C4-2B (cell line): ENCODE measurements around the gene SLC2A4RG.

ENCODE experiments used
- H3K27ac ChIP-seq: fragments of 450-650 bp; 2 replicates; pipeline ENCODE4 v1.5.1; 2017
- ZFX ChIP-seq: fragments of 450-650 bp; IDR thresholded peaks from 2 replicates; pipeline ENCODE4 v1.6.1; 2017
- TF ChIP-seq, protein P1 (sequence below): fragments of 450-650 bp; conservative IDR thresholded peaks from 2 replicates; pipeline ENCODE4 v1.5.1; 2017; ENCODE audit warnings: mild to moderate bottlenecking

Gene SLC2A4RG

GRCh38 chr20:63737695-63737944 is 2.0 kb upstream of the SLC2A4RG start:
- TF ChIP-seq, protein P1, sequence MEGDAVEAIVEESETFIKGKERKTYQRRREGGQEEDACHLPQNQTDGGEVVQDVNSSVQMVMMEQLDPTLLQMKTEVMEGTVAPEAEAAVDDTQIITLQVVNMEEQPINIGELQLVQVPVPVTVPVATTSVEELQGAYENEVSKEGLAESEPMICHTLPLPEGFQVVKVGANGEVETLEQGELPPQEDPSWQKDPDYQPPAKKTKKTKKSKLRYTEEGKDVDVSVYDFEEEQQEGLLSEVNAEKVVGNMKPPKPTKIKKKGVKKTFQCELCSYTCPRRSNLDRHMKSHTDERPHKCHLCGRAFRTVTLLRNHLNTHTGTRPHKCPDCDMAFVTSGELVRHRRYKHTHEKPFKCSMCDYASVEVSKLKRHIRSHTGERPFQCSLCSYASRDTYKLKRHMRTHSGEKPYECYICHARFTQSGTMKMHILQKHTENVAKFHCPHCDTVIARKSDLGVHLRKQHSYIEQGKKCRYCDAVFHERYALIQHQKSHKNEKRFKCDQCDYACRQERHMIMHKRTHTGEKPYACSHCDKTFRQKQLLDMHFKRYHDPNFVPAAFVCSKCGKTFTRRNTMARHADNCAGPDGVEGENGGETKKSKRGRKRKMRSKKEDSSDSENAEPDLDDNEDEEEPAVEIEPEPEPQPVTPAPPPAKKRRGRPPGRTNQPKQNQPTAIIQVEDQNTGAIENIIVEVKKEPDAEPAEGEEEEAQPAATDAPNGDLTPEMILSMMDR = no peak
- no peak for TF ChIP-seq ZFX
- H3K27ac ChIP-seq = no peak overlapping the region

- TF ChIP-seq, protein P1 = no peak
- TF ChIP-seq ZFX = no peak
- H3K27ac ChIP-seq = peak overlapping the region; percentile 68; the same call in 1 of the 2 replicates
These were observed 1.5 kb upstream of the SLC2A4RG start for GRCh38 chr20:63737945-63738686.

DNA sequence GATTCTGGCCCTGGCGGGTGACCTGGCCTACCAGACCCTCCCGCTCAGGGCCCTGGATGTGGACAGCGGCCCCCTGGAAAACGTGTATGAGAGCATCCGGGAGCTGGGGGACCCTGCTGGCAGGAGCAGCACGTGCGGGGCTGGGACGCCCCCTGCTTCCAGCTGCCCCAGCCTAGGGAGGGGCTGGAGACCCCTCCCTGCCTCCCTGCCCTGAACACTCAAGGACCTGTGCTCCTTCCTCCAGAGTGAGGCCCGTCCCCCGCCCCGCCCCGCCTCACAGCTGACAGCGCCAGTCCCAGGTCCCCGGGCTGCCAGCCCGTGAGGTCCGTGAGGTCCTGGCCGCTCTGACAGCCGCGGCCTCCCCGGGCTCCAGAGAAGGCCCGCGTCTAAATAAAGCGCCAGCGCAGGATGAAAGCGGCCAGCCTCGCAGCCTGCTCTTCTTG is 868 bp upstream of the SLC2A4RG start:
- TF ChIP-seq, protein P1 = no peak
- TF ChIP-seq ZFX = no peak
- H3K27ac ChIP-seq = peak overlapping the region; percentile 68

GRCh38 chr20:63740070-63740626 is 572 bp downstream of the SLC2A4RG start:
- H3K27ac ChIP-seq = peak overlapping the region; percentile 96
- TF ChIP-seq, protein P1 = no peak
- TF ChIP-seq ZFX = no peak

- H3K27ac ChIP-seq = peak overlapping the region; percentile 96
- TF ChIP-seq, protein P1 = no peak
- TF ChIP-seq ZFX = 0 out of 2 replicates have a peak, but pooled peaks have one; percentile 31
These were observed 1.2 kb downstream of the SLC2A4RG start for GRCh38 chr20:63740627-63741353.

GRCh38 chr20:63741354-63741675 is 1.7 kb downstream of the SLC2A4RG start:
- TF ChIP-seq, protein P1 = no peak
- TF ChIP-seq ZFX = no peak

More at GRCh38 chr20:63741354-63741675, 1.7 kb downstream of the SLC2A4RG start:
- peak overlapping the region; percentile 96 for H3K27ac ChIP-seq
